ACC112 (cell line): Measurements from ENCODE around the gene FGF4.

Experiments
- H2AFZ ChIP-seq: fragments of 200-600 bp; sonication (generic); one replicate; pipeline ENCODE4 v1.6.0; 2017; ENCODE audit warnings: antibody characterized with exemption, low read length; ENCODE audit not compliant: unreplicated experiment
- H3K27ac ChIP-seq: fragments of 200-600 bp; sonication (generic); 2 replicates; pipeline ENCODE4 v1.5.1; 2014; ENCODE audit warnings: low read depth, mild to moderate bottlenecking, antibody characterized with exemption, low read length, moderate library complexity
- H3K27me3 ChIP-seq: fragments of 200-600 bp; sonication (generic); 2 replicates; pipeline ENCODE4 v1.6.1; 2014; ENCODE audit warnings: mild to moderate bottlenecking, antibody characterized with exemption, low read length, moderate library complexity, mixed read lengths; ENCODE audit not compliant: insufficient read depth
- H3K36me3 ChIP-seq: fragments of 200-600 bp; sonication (generic); 2 replicates; pipeline ENCODE4 v1.6.1; 2016; ENCODE audit warnings: mild to moderate bottlenecking, antibody characterized with exemption, low read length, moderate library complexity, mixed read lengths; ENCODE audit not compliant: insufficient read depth
- H3K4me1 ChIP-seq: fragments of 200-600 bp; sonication (generic); one replicate; pipeline ENCODE4 v1.6.1; 2016; ENCODE audit warnings: low read length, mixed read lengths; ENCODE audit not compliant: insufficient read depth, unreplicated experiment, control insufficient read depth
- H3K4me3 ChIP-seq: fragments of 200-600 bp; sonication (generic); 2 replicates; pipeline ENCODE4 v1.5.1; 2014; ENCODE audit warnings: mild to moderate bottlenecking, low read depth, low read length
- H3K79me2 ChIP-seq: fragments of 200-600 bp; sonication (generic); one replicate; pipeline ENCODE4 v1.6.0; 2016; ENCODE audit warnings: low read length; ENCODE audit not compliant: control insufficient read depth, unreplicated experiment, insufficient read depth

FGF4 gene

GRCh38 chr11:69745201-69745600, 29.9 kb downstream of the FGF4 start:
- Histone ChIP-seq H3K27me3 (no peaks in the 10 kb centered on the region), H3K4me3 (no peak overlapping the region), H3K36me3 (no peaks in the 10 kb centered on the region), H3K4me1 (peaks cover 12% of the 10 kb centered on the region), H3K79me2 (no peaks in the 10 kb centered on the region), H3K27ac (no peak overlapping the region), H2AFZ (no peak overlapping the region)

DNA sequence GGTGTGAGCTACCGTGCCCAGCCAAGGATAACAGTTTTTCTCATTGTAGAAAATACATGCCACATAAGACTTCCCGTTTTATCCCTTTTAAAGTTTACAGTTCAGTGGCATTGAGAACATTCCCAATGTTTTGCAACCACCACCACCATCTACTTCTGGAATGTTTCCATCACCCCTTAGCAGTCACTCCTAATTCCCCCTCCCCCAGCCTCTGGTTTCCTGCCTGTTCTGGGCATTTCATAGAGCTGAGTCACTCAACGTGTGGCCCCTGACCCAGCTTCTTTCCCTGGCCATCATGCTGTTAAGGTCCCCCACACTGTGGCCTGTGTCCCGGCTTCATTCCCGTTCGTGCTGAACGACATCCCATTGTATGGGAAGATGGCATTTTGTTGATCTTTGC, 30.7 kb downstream of the FGF4 start:
- Histone ChIP-seq H3K4me1 (peaks cover 12% of the 10 kb centered on the region), H2AFZ (no peak overlapping the region), H3K36me3 (no peaks in the 10 kb centered on the region), H3K27me3 (no peaks in the 10 kb centered on the region), H3K4me3 (no peak overlapping the region), H3K79me2 (no peaks in the 10 kb centered on the region), H3K27ac (peak overlapping the region; percentile 21)

GRCh38 chr11:69734841-69735240, 40.3 kb downstream of the FGF4 start:
- Histone ChIP-seq H3K27ac (no peak overlapping the region), H3K79me2 (no peaks in the 10 kb centered on the region), H3K4me1 (no peaks in the 10 kb centered on the region), H3K4me3 (no peak overlapping the region), H2AFZ (no peak overlapping the region), H3K36me3 (no peaks in the 10 kb centered on the region), H3K27me3 (peaks cover 51% of the 10 kb centered on the region)

GRCh38 chr11:69734367-69734766, 40.8 kb downstream of the FGF4 start:
- Histone ChIP-seq H3K27me3 (peaks cover 55% of the 10 kb centered on the region), H3K4me3 (no peak overlapping the region), H3K36me3 (no peaks in the 10 kb centered on the region), H3K4me1 (no peaks in the 10 kb centered on the region), H3K79me2 (no peaks in the 10 kb centered on the region), H3K27ac (no peak overlapping the region), H2AFZ (no peak overlapping the region)

DNA sequence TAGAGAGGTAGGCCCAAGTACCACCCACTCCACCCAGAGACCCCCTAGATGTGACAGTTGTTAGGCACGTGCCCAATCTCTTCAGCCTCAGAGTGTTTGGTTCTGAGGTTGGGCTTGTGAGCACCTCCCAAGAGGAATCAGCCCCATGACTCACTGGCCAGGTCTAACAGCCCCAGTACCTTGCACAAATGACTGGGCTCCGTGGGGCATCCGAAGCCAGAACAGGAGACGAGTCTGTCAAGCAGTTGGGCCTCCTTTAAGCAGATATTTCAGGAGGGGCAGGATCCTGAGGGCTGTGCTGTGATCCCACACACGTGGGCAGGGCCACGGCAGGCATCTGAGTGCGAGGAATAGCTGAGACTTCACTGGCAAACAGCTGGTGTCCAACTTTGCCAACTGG, 42.2 kb downstream of the FGF4 start:
- Histone ChIP-seq H3K79me2 (no peaks in the 10 kb centered on the region), H2AFZ (no peak overlapping the region), H3K4me1 (no peaks in the 10 kb centered on the region), H3K27me3 (peaks cover 64% of the 10 kb centered on the region), H3K36me3 (no peaks in the 10 kb centered on the region), H3K4me3 (no peak overlapping the region), H3K27ac (no peak overlapping the region)

GRCh38 chr11:69731110-69731509, 44.0 kb downstream of the FGF4 start:
- Histone ChIP-seq H3K36me3 (no peaks in the 10 kb centered on the region), H2AFZ (no peak overlapping the region), H3K27ac (no peak overlapping the region), H3K79me2 (no peaks in the 10 kb centered on the region), H3K27me3 (peaks cover 72% of the 10 kb centered on the region), H3K4me3 (no peak overlapping the region), H3K4me1 (no peaks in the 10 kb centered on the region)

- H3K4me1 ChIP-seq: no peaks in the 10 kb centered on the region
- no peak overlapping the region for H3K27ac ChIP-seq
- H3K36me3 ChIP-seq: no peaks in the 10 kb centered on the region
- H2AFZ ChIP-seq: no peak overlapping the region
- H3K79me2 ChIP-seq: no peaks in the 10 kb centered on the region
- no peak overlapping the region for H3K4me3 ChIP-seq
- H3K27me3 ChIP-seq: peaks cover 78% of the 10 kb centered on the region
These were observed 44.6 kb downstream of the FGF4 start for GRCh38 chr11:69730500-69730899.

- peaks cover 85% of the 10 kb centered on the region for H3K27me3 ChIP-seq
- no peaks in the 10 kb centered on the region for H3K79me2 ChIP-seq
- no peak overlapping the region for H3K27ac ChIP-seq
- H3K36me3 ChIP-seq: no peaks in the 10 kb centered on the region
- no peak overlapping the region for H3K4me3 ChIP-seq
- H2AFZ ChIP-seq: no peak overlapping the region
- no peaks in the 10 kb centered on the region for H3K4me1 ChIP-seq
These were observed 45.9 kb downstream of the FGF4 start for GRCh38 chr11:69729252-69729651.

DNA sequence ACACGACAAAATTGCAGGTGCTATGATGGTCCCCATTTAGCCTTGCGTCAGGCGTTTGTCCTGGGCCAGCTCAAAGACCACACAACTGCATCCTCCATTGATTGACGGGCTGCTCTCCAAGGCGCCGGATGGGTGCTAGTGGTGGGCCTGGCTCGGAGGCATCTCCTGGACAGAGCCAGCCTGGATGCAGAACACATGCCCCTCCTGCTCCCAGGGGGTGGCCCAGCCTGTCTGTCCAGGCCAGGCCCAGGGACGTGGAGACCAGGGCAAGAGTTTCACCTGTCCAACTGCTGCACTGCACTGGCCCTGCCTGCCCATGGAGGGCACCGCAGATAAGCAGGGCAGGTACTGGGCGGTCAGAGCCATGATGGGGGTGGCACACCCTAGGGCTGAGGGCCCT, 47.9 kb downstream of the FGF4 start:
- H3K27ac ChIP-seq: no peak overlapping the region
- no peak overlapping the region for H2AFZ ChIP-seq
- H3K79me2 ChIP-seq: no peaks in the 10 kb centered on the region
- no peaks in the 10 kb centered on the region for H3K36me3 ChIP-seq
- H3K4me3 ChIP-seq: no peak overlapping the region
- H3K4me1 ChIP-seq: no peaks in the 10 kb centered on the region
- peaks cover 81% of the 10 kb centered on the region for H3K27me3 ChIP-seq

- H3K36me3 ChIP-seq: no peaks in the 10 kb centered on the region
- H3K27ac ChIP-seq: no peak overlapping the region
- no peak overlapping the region for H2AFZ ChIP-seq
- H3K27me3 ChIP-seq: peaks cover 79% of the 10 kb centered on the region
- no peaks in the 10 kb centered on the region for H3K4me1 ChIP-seq
- H3K79me2 ChIP-seq: no peaks in the 10 kb centered on the region
- H3K4me3 ChIP-seq: no peak overlapping the region
These were observed 48.7 kb downstream of the FGF4 start for GRCh38 chr11:69726481-69726880.

GRCh38 chr11:69726019-69726418, 49.1 kb downstream of the FGF4 start:
- Histone ChIP-seq H3K27ac (no peak overlapping the region), H2AFZ (no peak overlapping the region), H3K36me3 (no peaks in the 10 kb centered on the region), H3K27me3 (peaks cover 79% of the 10 kb centered on the region), H3K4me3 (no peak overlapping the region), H3K79me2 (no peaks in the 10 kb centered on the region), H3K4me1 (no peaks in the 10 kb centered on the region)
